GM21786 (cell line): Measurements from ENCODE around the gene MMP14.
"Not testable (repeated sequence)": the region's sequence is repeated elsewhere in the genome, so short reads cannot be mapped to it uniquely, and the experiment has no call there.

Experiments used
- ATAC-seq: cut with Tn5 transposase; IDR thresholded peaks from one replicate; pipeline ENCODE4 v1.9.1; 2021; ENCODE audit not compliant: unreplicated experiment

Gene MMP14

GRCh38 chr14:22841769-22842168, 5.4 kb downstream of the MMP14 start:
- no peak for ATAC-seq

DNA sequence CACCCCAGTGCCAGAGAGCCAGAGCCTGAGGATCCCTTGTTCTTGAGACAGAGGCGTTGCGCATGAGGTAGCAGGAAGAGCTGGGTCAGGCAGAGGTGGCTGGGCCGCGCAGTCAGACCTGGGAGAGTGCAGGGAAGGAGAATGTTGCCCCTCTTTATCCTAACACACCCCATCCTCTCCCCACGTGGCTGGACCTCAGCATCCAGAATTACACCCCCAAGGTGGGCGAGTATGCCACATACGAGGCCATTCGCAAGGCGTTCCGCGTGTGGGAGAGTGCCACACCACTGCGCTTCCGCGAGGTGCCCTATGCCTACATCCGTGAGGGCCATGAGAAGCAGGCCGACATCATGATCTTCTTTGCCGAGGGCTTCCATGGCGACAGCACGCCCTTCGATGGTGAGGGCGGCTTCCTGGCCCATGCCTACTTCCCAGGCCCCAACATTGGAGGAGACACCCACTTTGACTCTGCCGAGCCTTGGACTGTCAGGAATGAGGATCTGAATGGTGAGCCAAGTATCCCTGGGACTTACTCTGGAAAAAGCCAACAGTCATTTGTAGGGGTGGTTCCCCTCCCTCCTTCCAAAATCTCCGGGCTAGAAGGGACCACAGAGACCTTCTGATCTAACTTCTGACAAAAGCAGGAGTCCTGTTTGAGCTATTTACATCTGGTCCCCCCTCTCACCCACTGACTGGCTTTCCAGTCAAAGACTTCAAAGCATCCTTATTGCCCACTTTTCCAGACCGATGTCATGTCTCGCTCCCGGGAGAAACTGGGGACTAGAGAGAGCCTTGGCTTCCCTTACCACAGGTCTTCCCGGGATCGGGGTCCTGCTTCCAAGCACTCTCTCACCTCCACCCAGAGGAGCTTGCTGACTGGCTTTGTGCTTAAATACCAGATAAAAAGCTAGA, 6.1 kb downstream of the MMP14 start:
- ATAC-seq = no peak

DNA sequence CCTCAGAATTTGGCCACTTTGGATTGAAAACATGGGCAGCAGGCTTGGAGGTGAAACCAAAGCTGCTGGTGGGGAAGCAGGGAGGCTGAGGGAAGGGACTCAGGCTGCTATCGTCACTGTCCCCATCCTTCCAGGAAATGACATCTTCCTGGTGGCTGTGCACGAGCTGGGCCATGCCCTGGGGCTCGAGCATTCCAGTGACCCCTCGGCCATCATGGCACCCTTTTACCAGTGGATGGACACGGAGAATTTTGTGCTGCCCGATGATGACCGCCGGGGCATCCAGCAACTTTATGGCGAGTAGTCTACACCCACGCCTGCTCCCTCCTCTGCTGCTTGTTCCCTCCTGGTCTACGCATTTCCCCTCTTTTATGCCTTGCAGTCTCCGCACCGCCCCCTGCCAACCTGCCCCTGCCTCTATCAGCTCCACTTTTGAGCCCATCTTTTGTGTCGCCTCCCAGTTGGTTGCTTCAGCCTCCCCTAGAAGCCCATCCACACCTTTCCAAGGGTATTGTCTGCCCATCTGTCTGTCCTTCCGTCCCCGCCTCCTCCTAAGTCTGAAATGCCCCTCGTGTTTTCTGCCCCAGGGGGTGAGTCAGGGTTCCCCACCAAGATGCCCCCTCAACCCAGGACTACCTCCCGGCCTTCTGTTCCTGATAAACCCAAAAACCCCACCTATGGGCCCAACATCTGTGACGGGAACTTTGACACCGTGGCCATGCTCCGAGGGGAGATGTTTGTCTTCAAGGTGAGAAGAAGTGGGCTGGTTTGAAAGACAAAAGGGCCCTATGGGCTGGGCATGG, 6.9 kb downstream of the MMP14 start:
- no peak for ATAC-seq

DNA sequence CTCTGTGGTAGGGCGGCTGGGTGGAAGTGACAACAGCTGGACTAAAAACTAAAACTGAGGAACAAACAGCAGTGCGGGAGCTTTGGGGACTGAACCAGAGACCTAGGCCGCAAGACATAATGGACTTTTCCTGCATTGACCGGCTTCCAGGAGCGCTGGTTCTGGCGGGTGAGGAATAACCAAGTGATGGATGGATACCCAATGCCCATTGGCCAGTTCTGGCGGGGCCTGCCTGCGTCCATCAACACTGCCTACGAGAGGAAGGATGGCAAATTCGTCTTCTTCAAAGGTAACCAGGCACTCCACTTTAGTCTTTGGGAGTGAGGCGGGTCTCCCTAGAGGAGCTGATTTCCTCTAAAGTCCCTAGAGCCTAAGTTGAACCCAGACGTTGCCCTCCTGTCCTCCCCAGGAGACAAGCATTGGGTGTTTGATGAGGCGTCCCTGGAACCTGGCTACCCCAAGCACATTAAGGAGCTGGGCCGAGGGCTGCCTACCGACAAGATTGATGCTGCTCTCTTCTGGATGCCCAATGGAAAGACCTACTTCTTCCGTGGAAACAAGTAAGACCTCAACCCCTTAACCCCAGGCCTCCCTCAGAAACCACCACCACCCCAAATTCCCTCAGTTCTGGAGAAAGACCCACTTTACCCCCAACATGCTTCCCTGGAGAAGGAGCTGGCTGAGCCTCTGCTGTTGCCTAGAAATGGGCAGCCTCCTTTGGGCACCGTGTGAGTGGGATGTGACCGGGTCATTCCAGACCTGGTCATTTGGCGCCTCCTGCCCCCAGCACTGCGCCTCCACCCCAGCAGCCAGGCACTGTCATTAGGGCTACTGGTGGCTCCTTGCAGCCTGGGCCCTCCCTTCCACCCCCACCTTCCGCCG, 8.1 kb downstream of the MMP14 start:
- ATAC-seq = no peak

DNA sequence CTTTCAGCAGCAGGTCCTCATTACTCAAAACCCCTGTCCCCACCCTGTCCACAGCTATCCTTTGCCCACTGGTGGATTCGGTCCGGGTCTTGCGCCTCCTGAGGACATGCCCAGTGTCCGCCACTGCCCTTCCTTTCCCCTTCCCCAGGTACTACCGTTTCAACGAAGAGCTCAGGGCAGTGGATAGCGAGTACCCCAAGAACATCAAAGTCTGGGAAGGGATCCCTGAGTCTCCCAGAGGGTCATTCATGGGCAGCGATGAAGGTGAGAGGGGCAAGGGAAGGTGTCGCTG, 8.7 kb downstream of the MMP14 start:
- no peak for ATAC-seq

DNA sequence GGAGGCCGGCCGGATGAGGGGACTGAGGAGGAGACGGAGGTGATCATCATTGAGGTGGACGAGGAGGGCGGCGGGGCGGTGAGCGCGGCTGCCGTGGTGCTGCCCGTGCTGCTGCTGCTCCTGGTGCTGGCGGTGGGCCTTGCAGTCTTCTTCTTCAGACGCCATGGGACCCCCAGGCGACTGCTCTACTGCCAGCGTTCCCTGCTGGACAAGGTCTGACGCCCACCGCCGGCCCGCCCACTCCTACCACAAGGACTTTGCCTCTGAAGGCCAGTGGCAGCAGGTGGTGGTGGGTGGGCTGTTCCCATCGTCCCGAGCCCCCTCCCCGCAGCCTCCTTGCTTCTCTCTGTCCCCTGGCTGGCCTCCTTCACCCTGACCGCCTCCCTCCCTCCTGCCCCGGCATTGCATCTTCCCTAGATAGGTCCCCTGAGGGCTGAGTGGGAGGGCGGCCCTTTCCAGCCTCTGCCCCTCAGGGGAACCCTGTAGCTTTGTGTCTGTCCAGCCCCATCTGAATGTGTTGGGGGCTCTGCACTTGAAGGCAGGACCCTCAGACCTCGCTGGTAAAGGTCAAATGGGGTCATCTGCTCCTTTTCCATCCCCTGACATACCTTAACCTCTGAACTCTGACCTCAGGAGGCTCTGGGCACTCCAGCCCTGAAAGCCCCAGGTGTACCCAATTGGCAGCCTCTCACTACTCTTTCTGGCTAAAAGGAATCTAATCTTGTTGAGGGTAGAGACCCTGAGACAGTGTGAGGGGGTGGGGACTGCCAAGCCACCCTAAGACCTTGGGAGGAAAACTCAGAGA, 9.6 kb downstream of the MMP14 start:
- ATAC-seq = no peak

GRCh38 chr14:22846811-22847307, 10.5 kb downstream of the MMP14 start:
- no peak for ATAC-seq

DNA sequence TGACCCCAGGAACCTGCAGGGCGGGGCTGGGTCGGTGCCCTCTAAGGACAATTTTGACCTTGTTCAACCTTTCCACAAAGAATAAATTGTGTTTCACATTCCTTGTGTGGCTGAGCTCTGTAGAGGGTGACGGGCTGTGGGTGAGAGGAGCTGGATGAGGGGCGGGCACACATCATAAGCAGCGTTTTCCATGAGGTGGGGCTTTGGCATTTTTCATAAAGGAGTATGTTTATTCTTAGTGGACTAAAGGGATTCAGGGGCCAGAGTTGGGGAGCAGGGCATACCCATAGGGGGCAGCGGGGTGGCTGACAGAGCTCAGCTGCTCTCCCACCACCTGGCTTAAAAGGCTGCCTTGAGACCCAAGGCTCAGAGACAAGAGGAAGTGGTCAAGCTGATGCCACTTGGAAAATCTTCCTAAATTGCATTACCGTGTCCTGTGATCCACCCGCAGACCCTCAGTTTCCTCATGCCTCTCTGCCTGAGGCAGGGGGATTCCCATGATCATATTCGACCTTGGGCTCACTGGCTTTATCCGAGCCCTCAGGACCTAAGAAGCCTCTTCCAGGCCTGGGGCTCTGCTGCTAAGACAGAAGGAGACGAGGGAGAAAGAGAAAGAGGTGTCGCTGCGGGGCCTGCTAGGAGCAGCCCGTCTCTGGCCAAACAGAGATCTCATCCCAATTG, 11.4 kb downstream of the MMP14 start:
- ATAC-seq = no peak

DNA sequence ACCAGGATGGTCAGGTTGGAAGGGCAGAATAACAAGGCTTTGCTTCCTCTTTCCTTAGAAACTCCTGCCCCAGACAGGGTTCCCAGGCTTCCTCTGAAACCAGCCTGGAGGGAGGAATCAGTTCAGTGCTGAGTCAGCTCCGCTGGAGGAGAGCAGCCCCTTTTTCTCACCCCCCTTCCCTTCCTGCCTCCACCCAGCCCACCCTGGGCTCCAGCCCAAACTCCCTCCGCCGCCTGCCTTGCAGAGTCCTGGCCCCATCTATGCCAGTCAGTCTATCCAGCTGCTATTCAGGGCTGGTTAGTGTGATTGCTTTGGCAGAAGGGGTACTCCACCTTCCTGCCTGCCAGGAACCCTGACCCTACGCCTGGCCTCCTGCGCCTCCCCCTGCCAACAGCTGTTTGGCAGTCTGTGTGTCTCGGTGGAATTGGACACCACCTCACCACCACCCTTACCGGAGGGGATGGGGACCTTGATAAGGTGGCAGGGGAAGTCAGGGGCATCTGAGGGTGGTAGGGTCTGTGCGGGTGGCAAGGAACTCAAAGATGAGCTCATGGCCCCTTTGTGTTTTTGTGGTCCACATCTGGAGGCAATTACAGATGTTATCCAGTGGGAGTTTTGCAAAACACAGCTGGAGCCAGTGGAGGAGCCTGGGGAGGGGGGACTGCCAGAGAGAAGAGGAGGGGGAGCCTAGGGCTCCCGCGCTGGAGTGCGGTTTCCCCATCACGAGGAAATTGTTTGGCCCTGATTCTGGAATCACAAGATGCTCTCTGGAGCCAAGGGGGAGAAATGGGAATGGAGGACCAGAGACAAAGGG, 12.2 kb downstream of the MMP14 start:
- no peak for ATAC-seq

GRCh38 chr14:22849212-22849819, 12.9 kb downstream of the MMP14 start:
- ATAC-seq = no peak

DNA sequence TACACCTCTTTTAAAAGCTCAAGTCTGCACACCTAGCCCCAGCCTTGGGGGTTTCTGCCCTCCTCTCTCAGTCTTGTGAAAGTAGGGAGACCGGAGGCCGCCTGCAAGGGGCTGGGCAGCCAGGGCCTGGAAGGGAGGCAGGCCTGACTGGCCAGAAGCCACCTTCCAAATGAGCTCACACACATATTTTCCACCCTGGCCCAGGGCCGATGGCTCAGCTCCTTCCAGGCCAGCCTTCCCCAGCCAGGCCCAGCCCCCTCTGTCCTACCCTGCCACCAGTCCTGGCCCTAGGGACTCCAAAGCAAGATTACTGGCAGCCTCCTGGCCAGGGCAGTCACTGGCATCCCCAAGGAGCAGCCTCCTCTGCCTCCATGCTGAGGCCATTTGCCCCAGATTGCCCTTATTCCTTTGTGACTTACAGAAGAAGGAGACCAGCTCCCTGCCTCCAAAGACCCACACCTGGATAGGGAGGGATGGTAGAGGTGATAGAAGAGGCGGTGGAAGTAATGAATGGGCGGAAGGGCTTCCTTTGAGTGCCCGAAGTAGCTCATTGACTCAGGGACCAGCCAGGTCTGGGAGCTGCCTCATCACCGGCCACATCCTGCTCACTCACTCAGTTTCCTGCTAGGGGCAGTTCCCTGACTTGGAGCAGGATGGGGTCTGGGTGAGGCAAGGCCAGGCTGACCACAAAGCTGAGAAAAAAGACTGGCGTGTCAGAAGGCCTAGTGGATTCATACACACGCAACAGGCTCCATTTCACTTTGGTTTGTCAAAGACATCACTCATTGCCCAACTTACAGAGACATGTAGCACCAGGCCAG, 14.8 kb downstream of the MMP14 start:
- no peak for ATAC-seq

GRCh38 chr14:22852178-22852577, 15.8 kb downstream of the MMP14 start:
- ATAC-seq = not testable (repeated sequence)

DNA sequence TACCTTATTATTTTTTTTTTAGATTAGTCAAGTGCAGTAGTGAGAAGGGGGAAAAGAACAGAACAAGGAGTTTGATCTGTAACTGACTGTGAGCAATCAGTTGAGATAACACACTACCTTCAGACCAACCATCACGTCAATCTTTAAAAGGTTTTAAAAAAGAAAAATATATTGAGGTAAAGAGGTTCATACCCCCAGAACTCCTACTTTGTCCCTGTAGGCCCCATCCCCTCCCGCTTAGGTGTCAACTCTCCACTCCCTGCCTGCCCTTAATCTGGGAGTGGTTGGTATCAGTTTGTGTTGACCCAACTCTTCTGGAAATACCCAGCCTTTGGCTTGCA, 16.2 kb downstream of the MMP14 start:
- ATAC-seq = no peak

- peak; percentile 63 for ATAC-seq
Measured at GRCh38 chr14:22852940-22853767, 16.8 kb downstream of the MMP14 start.

DNA sequence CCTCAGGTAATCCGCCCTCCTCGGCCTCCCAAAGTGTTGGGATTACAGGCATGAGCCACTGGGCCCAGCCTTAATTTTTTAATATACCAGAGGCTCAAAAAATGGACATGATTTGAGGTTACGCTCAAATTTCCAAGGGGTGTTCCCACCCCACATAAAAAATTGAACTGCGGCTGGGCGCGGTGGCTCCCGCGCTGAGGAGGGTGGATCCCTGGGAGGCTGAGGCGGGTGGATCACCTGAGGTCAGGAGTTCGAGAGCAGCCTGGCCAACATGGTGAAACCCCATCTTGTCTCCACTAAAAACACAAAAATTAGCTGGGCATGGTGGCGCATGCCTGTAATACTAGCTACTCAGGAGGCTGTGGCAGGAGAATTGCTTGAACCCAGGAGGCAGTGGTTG, 17.9 kb downstream of the MMP14 start:
- not testable (repeated sequence) for ATAC-seq

GRCh38 chr14:22854963-22855724, 18.8 kb downstream of the MMP14 start:
- ATAC-seq = no peak
